HG02973 (cell line): ENCODE data around the gene OTUB2.

Source experiments
- ATAC-seq: cut with Tn5 transposase; IDR thresholded peaks from one replicate; pipeline ENCODE4 v1.9.1; 2021; ENCODE audit warnings: moderate library complexity; ENCODE audit not compliant: unreplicated experiment

The OTUB2 gene

DNA sequence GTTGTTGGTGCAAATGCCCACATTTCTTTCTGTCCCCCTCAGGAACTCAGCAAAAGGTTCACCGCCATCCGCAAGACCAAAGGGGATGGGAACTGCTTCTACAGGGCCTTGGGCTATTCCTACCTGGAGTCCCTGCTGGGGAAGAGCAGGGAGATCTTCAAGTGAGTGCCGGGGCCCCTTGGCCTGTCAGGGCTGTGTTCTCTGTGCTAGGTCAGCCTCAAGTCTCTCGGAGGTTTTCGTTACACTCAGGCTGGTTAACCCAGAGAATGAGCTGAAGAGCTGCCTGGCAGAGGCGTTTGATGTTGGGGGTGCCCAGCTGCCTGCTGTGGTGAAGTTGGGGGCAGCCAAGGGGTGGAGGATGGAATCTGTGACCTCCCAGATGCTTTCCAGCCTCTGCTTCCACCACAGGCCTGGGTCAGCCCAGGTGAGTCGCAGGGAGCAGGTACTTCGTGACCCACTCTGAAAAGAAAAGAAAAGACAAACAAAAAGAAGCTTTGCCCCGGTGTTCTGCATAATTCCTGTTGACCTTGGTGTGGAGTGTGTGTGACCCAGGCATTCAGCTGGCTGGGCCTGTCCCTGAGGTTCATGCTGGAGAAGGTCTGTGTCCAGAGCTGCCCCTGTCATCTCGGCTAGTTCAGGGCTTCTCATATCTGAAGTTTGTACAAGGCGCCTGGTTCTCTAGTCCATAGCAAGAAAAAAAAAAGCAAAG, 12.9 kb downstream of the OTUB2 start:
- no peak for ATAC-seq

DNA sequence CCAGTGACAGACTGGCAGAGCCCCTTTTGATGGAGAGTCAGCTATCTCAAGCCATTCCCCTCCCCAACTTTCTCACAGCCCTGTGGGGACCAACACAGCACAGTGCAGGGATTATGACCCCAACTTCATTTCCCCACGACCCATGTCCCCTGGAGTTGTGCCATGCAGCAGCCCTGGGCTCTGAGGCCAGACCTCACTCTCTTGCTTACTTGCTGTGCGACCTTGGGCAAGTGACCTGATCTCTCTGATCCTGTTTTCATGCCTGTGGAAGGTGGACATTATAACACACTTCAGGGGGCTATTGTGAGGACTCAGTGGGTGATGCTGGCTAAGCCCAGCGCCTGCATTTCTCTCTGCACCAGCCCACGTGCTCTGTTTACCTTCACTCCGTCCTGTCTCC, 14.1 kb downstream of the OTUB2 start:
- ATAC-seq: no peak

DNA sequence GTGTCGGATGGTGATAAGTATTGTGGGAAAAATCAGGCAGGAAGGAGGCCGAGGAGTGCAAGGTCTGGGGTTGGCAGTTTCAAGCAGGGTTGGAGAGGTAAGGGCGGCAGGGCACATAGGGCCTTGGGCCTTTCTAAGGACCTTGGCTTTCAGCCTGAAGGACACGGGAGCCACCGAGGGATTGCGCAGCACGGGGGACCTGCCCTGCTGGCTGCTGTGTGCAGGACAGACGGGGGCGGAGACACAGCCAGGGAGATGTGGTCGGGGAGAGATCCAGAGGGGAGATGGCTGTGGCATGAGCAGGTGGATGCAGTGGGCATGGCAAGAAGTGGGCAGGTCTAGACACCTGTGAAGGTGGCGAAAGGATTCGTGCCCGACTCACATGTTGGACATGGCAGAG, 14.7 kb downstream of the OTUB2 start:
- no peak for ATAC-seq

DNA sequence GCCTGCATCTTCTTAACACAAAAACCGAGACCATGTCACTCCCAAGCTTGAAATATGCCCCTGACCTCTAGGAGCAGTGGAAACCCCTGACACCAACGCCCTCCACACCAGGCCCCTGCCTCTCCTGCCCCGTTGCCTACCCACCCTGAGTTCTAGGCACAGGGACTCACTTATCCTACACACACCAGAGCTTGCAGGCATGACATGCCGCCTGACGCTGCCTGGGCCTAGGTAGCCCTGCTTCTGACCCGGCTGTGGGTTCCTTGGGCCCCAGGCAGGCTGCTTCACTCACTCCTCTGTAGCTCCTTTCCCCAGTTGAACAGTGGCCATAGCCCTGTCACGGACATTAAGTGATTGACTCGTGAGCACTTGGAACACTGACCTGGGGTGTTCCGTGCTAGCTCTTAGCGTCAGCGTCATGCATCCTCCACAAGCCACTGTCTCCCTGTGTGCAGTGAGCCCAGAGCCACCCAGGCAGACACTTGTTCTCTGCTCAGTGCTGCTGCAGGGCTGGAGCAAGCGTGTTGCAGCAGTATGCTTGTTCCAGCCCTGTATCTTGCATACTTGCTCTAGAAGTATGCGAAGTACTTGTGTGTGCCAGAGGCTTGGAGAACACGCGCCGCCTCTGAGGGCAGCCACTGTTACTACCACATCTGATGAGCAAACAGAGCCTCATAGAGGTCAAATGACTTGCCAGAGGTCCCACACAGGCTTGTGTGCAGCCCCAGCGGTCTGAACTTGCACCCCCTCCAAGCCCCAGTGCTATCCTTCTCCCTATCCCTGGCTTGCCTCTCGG, 15.6 kb downstream of the OTUB2 start:
- ATAC-seq: no peak

DNA sequence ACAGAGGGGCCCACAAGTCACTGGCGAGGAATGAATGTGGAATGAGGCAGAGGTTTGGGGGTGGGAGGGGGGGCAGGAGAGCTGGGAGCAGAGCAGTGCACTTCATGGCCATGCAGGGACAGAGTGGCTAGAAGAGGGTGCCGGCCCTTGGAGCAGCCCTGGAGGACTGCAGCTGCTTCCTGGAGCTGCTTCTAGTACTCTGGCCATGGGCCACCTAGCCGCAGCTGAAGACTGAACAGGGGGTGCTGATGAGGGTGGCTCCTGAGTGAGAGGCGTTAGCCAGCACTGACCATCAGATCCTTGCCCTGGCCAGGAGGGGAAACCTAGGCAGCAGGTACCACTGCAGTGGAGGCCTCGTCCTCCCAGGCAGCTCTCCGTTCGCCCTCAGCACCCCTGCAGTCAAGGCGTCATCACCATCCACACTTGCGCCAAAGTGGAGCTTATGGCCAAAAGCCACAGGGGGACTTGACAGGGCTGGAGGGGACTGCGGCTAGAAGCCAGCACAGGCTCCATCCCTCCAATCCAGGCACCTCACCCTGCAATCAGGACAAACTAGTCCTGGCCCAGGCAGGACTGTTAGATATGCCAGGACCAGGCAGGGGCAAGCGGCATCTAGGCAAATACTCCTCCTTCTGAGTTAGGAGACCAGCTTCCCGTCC, 16.4 kb downstream of the OTUB2 start:
- no peak for ATAC-seq

DNA sequence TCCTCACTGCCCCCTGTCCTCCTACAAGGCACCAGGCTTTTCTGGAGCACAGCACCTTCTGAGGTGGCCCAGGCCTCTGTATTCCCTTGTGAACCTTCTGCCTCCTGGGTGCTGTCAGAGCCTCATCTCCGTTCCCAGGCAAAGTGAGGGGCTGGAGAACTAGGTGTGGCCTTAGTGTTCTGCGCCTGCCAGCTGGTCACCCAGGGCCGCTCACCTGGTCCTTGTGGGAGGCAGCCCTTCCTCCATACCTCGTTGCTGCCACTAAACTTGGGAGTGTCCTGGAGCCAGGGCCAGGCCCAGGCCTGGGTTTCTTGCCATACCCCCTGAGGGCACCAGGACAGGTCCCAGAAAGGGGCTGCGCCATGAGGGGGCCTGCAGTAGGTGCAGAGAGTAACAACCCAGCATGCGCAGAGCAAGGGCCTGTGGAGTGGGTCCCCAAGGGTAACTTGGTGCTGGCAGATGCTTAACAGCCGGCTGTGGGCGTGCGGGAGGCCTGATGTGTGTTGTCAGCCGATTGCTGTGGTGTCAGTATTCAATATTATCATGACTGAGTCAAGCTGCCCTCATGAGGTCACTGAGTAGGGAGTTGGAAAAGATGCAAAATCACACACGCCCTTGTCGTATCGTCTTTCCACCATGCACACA, 17.1 kb downstream of the OTUB2 start:
- no peak for ATAC-seq

DNA sequence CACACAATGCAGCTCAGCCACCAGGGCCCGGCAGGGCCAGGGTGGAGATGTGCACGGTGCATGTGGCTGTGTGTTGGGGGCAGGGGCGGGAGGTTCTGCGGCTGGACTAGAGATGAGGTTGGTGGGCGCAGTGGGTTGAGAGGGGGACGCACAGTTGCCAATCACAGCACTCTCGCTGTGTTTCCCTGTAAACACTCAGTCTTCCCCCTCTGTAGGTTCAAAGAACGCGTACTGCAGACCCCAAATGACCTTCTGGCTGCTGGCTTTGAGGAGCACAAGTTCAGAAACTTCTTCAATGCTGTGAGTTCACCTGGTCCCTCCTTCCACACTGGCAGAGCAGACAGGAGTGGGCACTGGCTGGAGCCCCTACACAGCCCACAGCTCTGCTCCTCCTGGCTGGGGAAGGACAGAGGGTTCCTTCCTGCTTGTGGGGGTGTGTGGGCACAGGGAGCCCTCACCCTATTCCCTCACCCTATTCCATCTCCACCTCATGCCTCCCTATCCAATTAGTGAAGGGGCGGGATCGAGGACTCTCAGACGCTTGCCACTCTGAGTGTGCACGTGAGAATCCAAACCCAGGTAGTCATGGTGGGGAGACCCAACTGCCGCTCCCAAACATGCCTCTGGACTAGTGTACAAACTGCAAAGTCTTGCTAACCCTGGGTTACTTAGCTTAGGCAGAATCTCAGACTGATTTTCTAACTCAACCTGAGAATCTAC, 17.8 kb downstream of the OTUB2 start:
- ATAC-seq: no peak

DNA sequence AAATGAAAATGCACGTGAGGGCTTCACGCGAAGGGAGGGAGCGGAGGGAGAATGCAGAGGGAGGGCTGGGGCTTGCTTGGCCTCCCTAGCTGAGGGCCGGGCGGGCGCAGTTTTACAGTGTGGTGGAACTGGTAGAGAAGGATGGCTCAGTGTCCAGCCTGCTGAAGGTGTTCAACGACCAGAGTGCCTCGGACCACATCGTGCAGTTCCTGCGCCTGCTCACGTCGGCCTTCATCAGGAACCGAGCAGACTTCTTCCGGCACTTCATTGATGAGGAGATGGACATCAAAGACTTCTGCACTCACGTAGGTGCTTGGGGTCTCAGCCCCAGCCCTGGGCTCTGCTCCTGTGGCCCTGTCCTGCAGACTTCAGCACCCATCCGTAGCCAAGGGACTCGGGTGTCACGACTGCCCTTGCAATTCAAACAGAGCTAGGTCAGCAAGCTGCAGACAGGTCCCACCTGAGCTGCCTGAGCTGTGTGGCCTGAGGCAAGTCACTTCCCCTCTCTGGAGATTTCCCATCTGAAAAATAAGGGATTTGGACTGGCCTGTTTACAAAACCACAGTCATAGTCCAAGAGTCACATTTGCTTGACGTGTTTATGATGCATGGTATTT, 18.4 kb downstream of the OTUB2 start:
- no peak for ATAC-seq

DNA sequence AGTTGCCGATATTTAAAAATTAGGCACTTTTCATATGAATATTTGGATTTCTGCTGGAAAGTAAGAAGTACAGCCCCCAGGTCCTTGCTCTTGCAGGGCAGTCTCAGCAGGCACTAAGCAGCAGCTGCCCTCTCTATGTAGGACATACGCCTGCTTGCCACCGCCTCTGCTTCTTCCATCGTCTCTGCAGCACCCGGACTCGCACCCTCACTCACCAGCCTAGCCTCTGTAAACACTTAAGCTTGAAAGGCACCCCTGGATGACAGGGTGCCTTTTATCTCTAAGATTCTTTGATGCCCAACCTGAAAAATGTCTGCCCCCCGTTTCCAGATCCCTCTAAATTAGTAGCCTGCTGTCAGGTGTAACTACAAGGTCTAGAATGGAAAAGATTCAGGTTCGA, 19.0 kb downstream of the OTUB2 start:
- ATAC-seq: no peak

DNA sequence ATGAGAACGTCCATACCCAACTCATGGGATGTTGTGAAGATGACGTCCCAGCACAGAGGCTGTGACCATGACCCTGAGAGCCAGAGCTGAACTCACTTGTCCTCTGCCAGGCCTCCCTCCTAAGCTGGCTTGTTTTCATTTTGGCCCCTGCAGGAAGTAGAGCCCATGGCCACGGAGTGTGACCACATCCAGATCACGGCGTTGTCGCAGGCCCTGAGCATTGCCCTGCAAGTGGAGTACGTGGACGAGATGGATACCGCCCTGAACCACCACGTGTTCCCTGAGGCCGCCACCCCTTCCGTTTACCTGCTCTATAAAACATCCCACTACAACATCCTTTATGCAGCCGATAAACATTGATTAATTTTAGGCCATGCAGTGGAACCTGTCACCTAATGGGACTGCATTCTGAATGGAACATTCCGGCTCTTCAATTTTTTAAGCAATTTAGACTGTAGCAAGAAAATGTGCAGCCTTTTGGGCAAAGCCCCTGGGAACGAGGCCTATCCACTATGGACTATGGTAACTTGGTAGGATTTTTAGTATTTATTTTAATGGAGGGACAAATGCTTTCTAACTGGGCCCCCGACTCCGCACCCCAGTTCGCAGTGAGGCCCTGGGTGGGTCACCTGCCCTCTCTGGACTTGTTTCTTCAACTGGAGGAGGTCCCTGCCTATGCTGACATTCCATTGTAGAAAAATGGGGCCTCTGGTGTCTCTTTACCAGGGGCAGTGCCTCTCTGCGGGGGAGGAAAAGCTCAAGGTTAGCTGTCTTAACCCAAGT, 19.6 kb downstream of the OTUB2 start:
- ATAC-seq: no peak

DNA sequence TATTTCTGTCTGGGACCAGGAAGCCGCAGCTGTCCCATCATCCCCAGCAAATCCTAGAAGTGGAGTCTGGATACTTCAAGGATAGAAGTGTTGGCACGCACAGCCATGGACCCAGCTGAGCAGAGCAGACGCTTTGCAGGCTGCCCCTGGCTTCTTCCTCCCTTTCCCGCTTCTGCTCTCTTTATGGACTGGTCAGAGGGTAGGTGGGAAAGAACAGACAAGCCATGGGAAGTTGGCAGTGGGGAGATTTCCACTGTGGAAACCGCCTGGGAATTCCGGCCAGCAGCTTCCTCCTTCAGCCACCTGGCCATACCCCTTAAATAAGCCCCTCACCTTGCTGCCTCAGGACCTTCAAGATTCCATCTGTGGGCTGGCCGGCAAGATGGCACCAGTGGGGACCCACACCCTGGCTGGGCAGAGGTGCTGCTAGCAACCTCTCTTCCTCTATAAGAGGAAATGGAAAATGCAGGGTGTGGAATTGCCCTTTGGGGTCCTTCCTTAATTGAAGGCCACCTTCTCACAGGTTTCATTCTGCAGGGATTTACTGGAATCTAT, 20.6 kb downstream of the OTUB2 start:
- no peak for ATAC-seq

DNA sequence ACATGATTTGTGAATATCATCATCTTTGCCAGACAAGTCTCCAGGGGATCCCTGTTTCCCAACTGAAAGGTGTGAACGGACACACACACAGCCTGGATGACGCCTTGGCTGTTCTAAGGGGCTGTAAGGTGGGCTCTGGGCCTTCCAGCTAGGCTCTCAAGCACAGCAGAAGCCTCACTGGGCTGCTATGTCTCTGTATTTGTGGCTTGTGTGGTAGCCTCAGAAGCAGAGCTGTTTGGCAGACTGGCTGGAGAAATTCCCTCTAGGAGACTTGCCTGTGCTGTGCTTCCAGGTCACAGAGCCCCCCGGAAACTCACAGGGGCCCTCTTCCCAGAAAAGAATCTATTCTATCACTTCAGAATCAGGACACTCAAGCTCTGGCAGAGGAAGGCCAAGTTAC, 21.4 kb downstream of the OTUB2 start:
- ATAC-seq: no peak

DNA sequence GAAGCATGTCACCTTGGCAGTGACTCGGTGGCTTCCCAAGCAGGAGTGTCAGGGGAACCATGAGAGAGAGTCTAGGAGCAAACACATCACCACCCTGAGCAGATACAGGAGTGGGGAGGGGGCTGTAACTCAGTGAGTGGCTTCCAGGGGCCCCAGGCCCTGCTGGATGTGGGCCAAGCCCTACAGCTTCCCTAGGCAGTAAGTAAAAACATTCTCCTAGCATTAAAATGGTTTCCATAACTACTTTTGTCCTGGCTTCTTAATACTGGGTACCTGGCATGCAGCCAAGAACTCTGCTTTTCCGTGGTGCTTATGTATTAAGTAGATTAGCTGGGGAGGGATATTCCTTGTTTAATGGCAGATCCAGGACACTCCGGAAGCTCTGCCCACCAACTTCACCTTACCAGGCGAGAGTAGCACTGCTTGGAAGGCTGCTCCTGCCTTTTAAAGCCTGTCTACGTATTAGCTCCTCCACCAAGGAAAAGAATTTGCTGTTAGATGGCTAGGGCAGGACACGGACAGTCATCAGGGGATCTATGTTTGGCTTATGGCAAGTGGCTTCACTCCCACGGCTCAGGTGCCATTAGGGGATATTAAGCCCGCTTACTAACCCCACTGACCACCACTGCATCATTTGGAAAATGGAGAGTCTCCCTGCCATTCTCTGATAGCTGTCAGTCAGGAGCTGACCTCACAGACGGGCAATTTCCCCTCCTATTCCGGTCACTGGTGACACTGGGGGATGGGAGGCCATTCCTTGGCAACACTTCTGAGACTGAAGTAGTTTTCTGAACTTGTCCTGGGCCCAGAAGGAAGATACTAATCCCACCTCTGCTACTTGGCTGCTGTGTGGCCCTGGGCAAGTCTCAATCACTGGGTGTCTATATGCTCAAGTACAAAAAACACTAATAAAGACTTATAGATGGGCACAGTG, 22.8 kb downstream of the OTUB2 start:
- ATAC-seq: no peak

DNA sequence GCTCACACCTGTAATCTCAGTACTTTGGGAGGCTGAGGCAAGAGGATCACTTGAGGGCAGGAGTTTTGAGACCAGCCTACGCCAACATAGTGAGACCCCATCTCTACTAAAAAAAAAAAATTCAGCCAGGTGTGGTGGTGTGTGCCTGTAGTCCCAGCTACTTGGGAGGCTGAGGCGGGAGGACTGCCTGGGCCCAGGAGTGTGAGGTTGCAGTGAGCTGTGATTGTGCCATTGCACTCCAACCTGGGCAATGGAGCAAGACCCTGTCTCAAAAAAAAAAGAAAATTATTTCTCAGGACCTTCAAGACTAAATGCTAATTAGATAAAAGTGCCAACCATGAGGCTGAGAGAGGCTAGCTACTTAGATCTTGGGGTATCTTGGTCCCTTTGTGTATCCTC, 23.5 kb downstream of the OTUB2 start:
- no peak for ATAC-seq

DNA sequence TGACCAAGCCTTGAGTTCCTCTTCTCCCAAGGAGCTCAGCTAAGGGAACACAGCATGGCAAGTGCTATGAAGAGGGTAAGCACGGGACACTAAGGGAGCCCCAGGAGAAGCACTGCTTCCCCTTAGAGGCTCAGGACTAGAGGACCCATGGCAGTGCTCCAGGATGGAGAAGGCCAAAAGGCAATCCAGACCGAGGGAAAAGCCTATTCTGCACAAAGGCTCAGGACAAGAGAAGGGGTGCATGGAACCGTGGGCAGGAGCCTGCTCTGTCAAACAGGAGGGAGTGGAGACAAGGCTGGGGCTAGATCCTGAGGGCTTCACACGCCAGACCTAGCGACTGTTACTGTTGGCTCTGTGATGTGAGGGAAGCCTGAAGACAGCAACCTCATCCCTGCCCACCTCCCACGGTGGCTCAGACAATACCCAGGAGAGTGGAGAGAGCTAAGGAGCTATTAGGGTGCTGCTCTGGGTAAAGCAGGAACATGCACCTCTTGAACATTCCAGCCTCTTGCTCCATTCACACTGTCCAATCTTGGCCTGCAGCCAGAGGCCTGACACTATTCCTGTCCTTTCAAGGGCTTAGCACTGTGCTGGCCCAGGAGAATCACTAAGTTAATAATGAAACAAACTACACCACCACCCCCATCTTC, 24.2 kb downstream of the OTUB2 start:
- ATAC-seq: no peak

DNA sequence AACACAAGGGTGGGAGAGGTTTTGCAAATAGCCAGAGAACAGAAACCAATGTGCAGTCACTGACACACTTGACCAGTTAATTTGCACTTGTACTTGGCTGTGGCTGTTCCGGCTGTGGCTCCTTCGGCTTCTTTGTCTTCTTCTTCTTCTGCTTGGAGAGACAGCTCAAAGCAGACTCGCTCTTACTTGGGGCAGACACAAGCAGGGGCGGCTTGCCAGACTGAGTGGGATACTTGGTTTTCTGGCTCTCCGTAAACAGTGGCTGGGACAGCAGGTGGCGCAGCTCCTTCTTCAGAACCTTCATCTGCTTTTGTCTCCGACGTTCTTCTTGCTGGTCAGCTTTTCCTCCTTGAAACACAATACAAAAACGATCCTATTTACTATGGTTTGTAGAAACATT, 25.0 kb downstream of the OTUB2 start:
- no peak for ATAC-seq

DNA sequence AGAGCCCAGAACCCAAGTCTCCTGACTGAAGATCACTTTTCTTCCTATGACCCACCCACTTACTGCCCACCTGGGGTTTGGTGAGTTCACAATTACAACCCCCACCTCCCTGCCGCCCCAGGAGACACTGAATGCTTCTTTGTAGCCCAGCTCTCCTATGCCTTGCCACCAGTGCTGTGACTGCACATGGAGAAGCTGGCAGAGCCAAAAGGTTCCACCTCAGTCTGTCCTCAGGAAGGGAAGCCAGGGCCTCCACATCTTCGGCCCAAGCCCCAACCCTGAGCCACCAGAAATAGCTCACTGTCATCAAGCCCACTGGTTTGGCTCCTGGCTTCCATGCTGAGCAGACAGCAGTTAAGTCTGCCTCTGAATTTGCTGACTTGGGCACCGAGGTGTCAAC, 25.6 kb downstream of the OTUB2 start:
- no peak for ATAC-seq

DNA sequence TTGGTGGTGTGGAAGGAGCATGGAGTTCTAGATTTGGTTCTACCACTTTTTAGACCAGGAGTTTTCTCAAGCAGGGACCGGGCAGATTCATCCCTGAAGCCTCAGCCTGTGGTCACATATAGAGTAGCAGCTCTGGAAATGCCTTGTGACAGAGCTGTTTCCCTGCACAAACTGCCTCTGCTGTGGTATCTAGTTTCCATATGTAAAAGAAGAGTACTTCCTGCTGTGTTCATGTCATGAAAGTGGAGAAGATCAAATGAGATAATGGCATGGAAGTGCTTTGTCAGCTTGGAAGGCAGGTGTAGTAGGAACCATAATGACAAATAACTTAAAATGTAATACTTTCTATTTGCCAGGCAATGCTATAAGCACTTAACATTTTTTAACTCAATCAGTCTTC, 26.1 kb downstream of the OTUB2 start:
- no peak for ATAC-seq
